DND-41 (cell line): ENCODE measurements around the gene C9orf153.

Source experiments
- ATAC-seq: fragments of 200-7000 bp; cut with Tn5 transposase; 3 replicates; pipeline ENCODE4 v1.9.1; 2021; ENCODE audit warnings: low read depth; ENCODE audit not compliant: insufficient read depth
- DNase-seq: peaks from one replicate; pipeline ENCODE4 v3.0.0-alpha.2; 2020
- H2AFZ ChIP-seq: 2 replicates; pipeline ENCODE4 v1.6.0; 2012; ENCODE audit warnings: low read depth, low read length
- H3K27ac ChIP-seq: 2 replicates; pipeline ENCODE4 v1.5.1; 2012; ENCODE audit warnings: low read length, inconsistent platforms
- H3K27me3 ChIP-seq: fragments of 200-600 bp; sonication (generic); 2 replicates; pipeline ENCODE4 v1.6.0; 2012; ENCODE audit warnings: low read length, mild to moderate bottlenecking, inconsistent platforms; ENCODE audit not compliant: insufficient read depth, poor library complexity
- H3K36me3 ChIP-seq: 2 replicates; pipeline ENCODE4 v1.5.1; 2012; ENCODE audit warnings: low read length, inconsistent platforms; ENCODE audit not compliant: insufficient read depth
- H3K4me1 ChIP-seq: 2 replicates; pipeline ENCODE4 v1.5.1; 2012; ENCODE audit warnings: mild to moderate bottlenecking, low read length; ENCODE audit not compliant: insufficient read depth
- H3K4me2 ChIP-seq: 2 replicates; pipeline ENCODE4 v1.6.0; 2012; ENCODE audit warnings: mild to moderate bottlenecking, moderate library complexity, low read length, inconsistent platforms; ENCODE audit not compliant: insufficient read depth
- H3K4me3 ChIP-seq, 2 experiments: fragments of 200-600 bp in 1 of 2; shearing (Covaris generic) in 1 of 2; 2 replicates each; pipeline ENCODE4 v1.5.1; 2012 to 2016; ENCODE audit warnings: inconsistent platforms in 2 of 2, low read length in 2 of 2, mild to moderate bottlenecking in 2 of 2, low read depth in 1 of 2, moderate library complexity in 1 of 2
- H3K79me2 ChIP-seq: 2 replicates; pipeline ENCODE4 v1.6.0; 2012; ENCODE audit warnings: low read length, inconsistent platforms; ENCODE audit not compliant: insufficient read depth
- H3K9ac ChIP-seq: 2 replicates; pipeline ENCODE4 v1.6.0; 2012; ENCODE audit warnings: low read depth, mild to moderate bottlenecking, inconsistent platforms, low read length, moderate library complexity
- H3K9me3 ChIP-seq: 2 replicates; pipeline ENCODE4 v1.5.1; 2012; ENCODE audit warnings: low read length, moderate library complexity, mild to moderate bottlenecking, inconsistent platforms; ENCODE audit not compliant: insufficient read depth, severe bottlenecking
- H4K20me1 ChIP-seq: 2 replicates; pipeline ENCODE4 v1.6.0; 2012; ENCODE audit warnings: low read length; ENCODE audit not compliant: insufficient read depth
- EZH2 ChIP-seq: IDR thresholded peaks from 3 replicates; pipeline ENCODE4 v1.6.1; 2012; ENCODE audit warnings: borderline replicate concordance, low read depth, mild to moderate bottlenecking, moderate library complexity, low read length, inconsistent platforms; ENCODE audit not compliant: severe bottlenecking
- TF ChIP-seq, protein P1 (sequence below): IDR thresholded peaks from 2 replicates; pipeline ENCODE4 v1.5.1; 2012; ENCODE audit warnings: borderline replicate concordance, low read length, moderate library complexity, mild to moderate bottlenecking; ENCODE audit not compliant: poor library complexity, severe bottlenecking; ENCODE audit errors: extremely low read depth

Gene C9orf153

DNA sequence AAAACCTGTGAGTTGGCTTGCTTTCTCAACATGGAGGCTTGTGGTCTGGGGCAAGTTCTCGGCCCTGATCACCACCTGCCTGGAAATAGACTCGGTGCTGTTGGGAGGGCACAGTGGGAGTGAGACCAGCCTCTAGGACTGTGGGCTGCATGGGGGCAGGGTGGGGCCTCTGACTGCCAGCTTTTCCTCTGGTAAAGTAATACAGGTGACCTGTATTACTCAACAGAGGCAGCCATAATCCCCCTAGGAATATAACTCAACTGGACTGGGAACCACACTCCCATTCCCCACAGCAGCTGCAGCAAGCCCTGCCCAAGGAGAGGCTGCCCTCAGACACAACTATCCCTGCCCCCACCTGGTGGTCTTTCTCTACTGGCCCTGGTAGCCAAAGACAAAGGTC, 72.8 kb downstream of the C9orf153 start:
- DNase-seq (no peak), ATAC-seq (no peak)
- H3K27me3 ChIP-seq = no peaks in the 10 kb centered on the region
- H3K79me2 ChIP-seq = no peaks in the 10 kb centered on the region
- H2AFZ ChIP-seq = no peak overlapping the region
- H3K9ac ChIP-seq = no peak overlapping the region
- no peak overlapping the region for H3K27ac ChIP-seq
- H4K20me1 ChIP-seq = no peaks in the 10 kb centered on the region
- no peak overlapping the region for H3K4me2 ChIP-seq
- H3K4me1 ChIP-seq = no peaks in the 10 kb centered on the region
- no peak overlapping the region for H3K4me3 ChIP-seq
- no peaks in the 10 kb centered on the region for H3K36me3 ChIP-seq
- no peaks in the 10 kb centered on the region for H3K9me3 ChIP-seq
- no peak for TF ChIP-seq EZH2
- TF ChIP-seq, protein P1, sequence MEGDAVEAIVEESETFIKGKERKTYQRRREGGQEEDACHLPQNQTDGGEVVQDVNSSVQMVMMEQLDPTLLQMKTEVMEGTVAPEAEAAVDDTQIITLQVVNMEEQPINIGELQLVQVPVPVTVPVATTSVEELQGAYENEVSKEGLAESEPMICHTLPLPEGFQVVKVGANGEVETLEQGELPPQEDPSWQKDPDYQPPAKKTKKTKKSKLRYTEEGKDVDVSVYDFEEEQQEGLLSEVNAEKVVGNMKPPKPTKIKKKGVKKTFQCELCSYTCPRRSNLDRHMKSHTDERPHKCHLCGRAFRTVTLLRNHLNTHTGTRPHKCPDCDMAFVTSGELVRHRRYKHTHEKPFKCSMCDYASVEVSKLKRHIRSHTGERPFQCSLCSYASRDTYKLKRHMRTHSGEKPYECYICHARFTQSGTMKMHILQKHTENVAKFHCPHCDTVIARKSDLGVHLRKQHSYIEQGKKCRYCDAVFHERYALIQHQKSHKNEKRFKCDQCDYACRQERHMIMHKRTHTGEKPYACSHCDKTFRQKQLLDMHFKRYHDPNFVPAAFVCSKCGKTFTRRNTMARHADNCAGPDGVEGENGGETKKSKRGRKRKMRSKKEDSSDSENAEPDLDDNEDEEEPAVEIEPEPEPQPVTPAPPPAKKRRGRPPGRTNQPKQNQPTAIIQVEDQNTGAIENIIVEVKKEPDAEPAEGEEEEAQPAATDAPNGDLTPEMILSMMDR = no peak

DNA sequence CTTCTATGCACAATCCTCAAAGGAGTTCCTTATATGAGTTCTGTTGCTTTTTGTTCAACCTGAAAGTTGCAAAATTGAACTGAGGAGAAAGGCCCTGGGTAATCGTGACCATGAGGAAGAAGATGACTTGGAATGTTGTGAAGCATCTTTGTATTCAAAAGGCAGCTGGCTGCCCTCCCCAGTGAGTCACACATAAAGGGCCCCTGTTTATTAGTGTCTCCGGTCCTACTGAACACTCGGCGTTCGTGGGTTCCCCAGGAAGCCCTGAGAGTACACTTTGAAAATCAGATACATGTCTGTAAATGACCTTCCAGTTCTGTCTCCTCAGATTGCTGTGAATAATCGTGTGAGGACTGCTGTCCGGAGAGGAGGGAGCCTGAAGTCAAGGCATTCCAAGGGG, 73.6 kb downstream of the C9orf153 start:
- no peak overlapping the region for H3K4me3 ChIP-seq
- H3K79me2 ChIP-seq = no peaks in the 10 kb centered on the region

DNA sequence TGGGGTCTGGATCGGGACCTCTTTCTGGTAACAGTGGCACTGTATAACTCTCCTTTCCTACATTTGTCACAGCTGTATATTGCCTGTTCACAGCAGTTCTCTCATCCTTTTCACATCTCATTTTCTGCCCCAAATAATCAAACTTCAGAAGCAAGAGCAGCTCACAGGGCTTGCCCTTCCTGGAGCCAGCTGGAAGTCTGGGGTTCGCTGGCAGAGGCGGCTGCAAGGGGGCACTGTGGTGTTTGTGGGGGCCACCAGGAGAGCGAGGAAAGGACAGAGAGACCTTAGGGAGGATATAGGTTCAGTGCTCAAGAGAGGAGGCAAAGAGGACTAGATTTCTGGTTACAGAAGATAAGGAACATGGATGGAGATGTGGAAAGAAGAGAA, 75.3 kb downstream of the C9orf153 start:
- Histone ChIP-seq H3K9ac (no peak overlapping the region), H3K27ac (no peak overlapping the region), H3K4me1 (no peaks in the 10 kb centered on the region), H3K36me3 (no peaks in the 10 kb centered on the region), H3K9me3 (no peaks in the 10 kb centered on the region), H3K27me3 (no peaks in the 10 kb centered on the region), H3K4me3 (no peak overlapping the region), H3K4me2 (no peak overlapping the region), H2AFZ (no peak overlapping the region), H3K79me2 (no peaks in the 10 kb centered on the region), H4K20me1 (no peaks in the 10 kb centered on the region)
- no peak for TF ChIP-seq EZH2
- TF ChIP-seq, protein P1 = no peak
- no peak for DNase-seq
- no peak for ATAC-seq

More for the DNA sequence above, 73.6 kb downstream of the C9orf153 start:
- Histone ChIP-seq H3K9ac (no peak overlapping the region), H2AFZ (no peak overlapping the region), H3K9me3 (no peaks in the 10 kb centered on the region), H3K4me2 (no peak overlapping the region), H3K36me3 (no peaks in the 10 kb centered on the region), H3K27me3 (no peaks in the 10 kb centered on the region), H4K20me1 (no peaks in the 10 kb centered on the region), H3K27ac (no peak overlapping the region), H3K4me1 (no peaks in the 10 kb centered on the region)
- ATAC-seq (no peak), DNase-seq (no peak)
- TF ChIP-seq EZH2 = no peak
- TF ChIP-seq, protein P1 = no peak
